Endothelial cell of umbilical vein (primary cell): ENCODE measurements around the gene M1AP. TPM values are rescaled to one million over a fixed set of nuclear protein-coding genes. Genes with fewer than 3 reads are reported as not detected.

Experiments used
- BruUV-seq: library from RNA; stranded (reverse); fragments of 400-500 nt; replicated peaks from 2 replicates; lab custom pipeline; 2021; lab: Mats Ljungman, UMichigan
- CTCF ChIA-PET: fragments of 300-600, 350-600 bp; sonication (Branson Sonifier 250); formaldehyde crosslinking; loops from one replicate; lab custom pipeline; 2021; ENCODE audit warnings: antibody characterized with exemption, inconsistent platforms; lab: Charles Lee
- POLR2A ChIA-PET: fragments of 300-600, 350-600 bp; sonication (Branson Sonifier 250); formaldehyde crosslinking; loops from one replicate; lab custom pipeline; 2021; ENCODE audit warnings: antibody characterized with exemption, inconsistent platforms; lab: Charles Lee
- DNase-seq: peaks from one replicate; pipeline ENCODE4 v3.0.0-alpha.2; 2011; ENCODE audit warnings: low read depth, low spot score
- FAIRE-seq: peaks from 2 replicates; lab custom pipeline; 2011; peaks lifted over from hg19 to GRCh38; lab: Jason Lieb, UNC
- H2AFZ ChIP-seq: 2 replicates; pipeline ENCODE4 v1.6.0; 2012; ENCODE audit warnings: low read depth, low read length, control low read depth, inconsistent platforms
- H3K27ac ChIP-seq: 2 replicates; pipeline ENCODE4 v1.5.1; 2011; ENCODE audit warnings: low read depth, mild to moderate bottlenecking, control low read depth, low read length, moderate library complexity; ENCODE audit not compliant: insufficient read depth
- H3K27me3 ChIP-seq, 2 experiments: 2 replicates each; pipeline versions ENCODE4 v1.6.0 to v1.6.1; 2011; ENCODE audit warnings: low read length in 2 of 2, mixed read lengths in 1 of 2; ENCODE audit not compliant: control insufficient read depth in 2 of 2, insufficient read depth in 2 of 2
- H3K36me3 ChIP-seq, 2 experiments: 2 replicates in 1 of 2; 3 replicates in 1 of 2; pipeline ENCODE4 v1.5.1; 2011; ENCODE audit warnings: low read length in 2 of 2, mild to moderate bottlenecking in 1 of 2, moderate library complexity in 1 of 2; ENCODE audit not compliant: control insufficient read depth in 2 of 2, insufficient read depth in 2 of 2; ENCODE audit errors: extremely low read depth in 1 of 2
- H3K4me1 ChIP-seq: 3 replicates; pipeline ENCODE4 v1.5.1; 2011; ENCODE audit warnings: mild to moderate bottlenecking, low read length; ENCODE audit not compliant: control insufficient read depth, insufficient read depth; ENCODE audit errors: extremely low read depth
- H3K4me2 ChIP-seq: 2 replicates; pipeline ENCODE4 v1.6.1; 2011; ENCODE audit warnings: low read length, control low read depth, mixed read lengths; ENCODE audit not compliant: insufficient read depth
- H3K4me3 ChIP-seq, 3 experiments: fragments of 200-600 bp in 1 of 3; sonication (generic), shearing (Covaris generic) in 1 of 3; replicated peaks in 1 of 3; 2 replicates each; pipeline ENCODE4 v1.5.1; 2011 to 2016; ENCODE audit warnings: control low read depth in 3 of 3, low read length in 3 of 3, mild to moderate bottlenecking in 2 of 3, inconsistent platforms in 1 of 3, low read depth in 1 of 3, moderate library complexity in 1 of 3; ENCODE audit not compliant: insufficient read depth in 1 of 3
- H3K79me2 ChIP-seq: 2 replicates; pipeline ENCODE4 v1.6.0; 2012; ENCODE audit warnings: low read length, inconsistent platforms; ENCODE audit not compliant: control insufficient read depth, insufficient read depth
- H3K9ac ChIP-seq: replicated peaks from 2 replicates; pipeline ENCODE3; 2011; ENCODE audit warnings: low read length, control low read depth; ENCODE audit not compliant: insufficient read depth; ENCODE audit errors: extremely low read depth
- H3K9me1 ChIP-seq: replicated peaks from 3 replicates; pipeline ENCODE4 v1.6.0; 2011; ENCODE audit warnings: mild to moderate bottlenecking, low read length; ENCODE audit not compliant: control insufficient read depth, insufficient read depth; ENCODE audit errors: extremely low read depth
- H3K9me3 ChIP-seq: replicated peaks from 2 replicates; pipeline ENCODE4 v1.5.1; 2012; ENCODE audit warnings: low read length, inconsistent platforms; ENCODE audit not compliant: control insufficient read depth, insufficient read depth
- H4K20me1 ChIP-seq: replicated peaks from 2 replicates; pipeline ENCODE3; 2011; ENCODE audit warnings: mild to moderate bottlenecking, low read length; ENCODE audit not compliant: control insufficient read depth, insufficient read depth; ENCODE audit errors: extremely low read depth
- EZH2 ChIP-seq: IDR thresholded peaks from 2 replicates; pipeline ENCODE4 v1.6.1; 2012; ENCODE audit warnings: borderline replicate concordance, low read depth, mild to moderate bottlenecking, moderate library complexity, low read length, inconsistent platforms; ENCODE audit not compliant: severe bottlenecking
- JUN ChIP-seq: IDR thresholded peaks from 2 replicates; pipeline ENCODE4 v1.6.1; 2011; ENCODE audit warnings: borderline replicate concordance, low read depth; ENCODE audit not compliant: insufficient read length, insufficient read depth
- dilution Hi-C: fragments of 300-500 bp; cut with MboI; formaldehyde crosslinking; loops from one replicate; pipeline ENCODE4 v1.15.0; 2019; ENCODE audit warnings: low sequenced_read_pairs; ENCODE audit not compliant: extremely low pct_ligation_motif_present
- intact Hi-C: fragments of 100-400 bp; cut with micrococcal nuclease; formaldehyde crosslinking; loops from one replicate; pipeline ENCODE4 v1.10.0; 2022
- polyA plus RNA-seq, 4 experiments: library from polyadenylated mRNA; depleted of rRNA in 3 of 4; stranded (reverse) in 3 of 4; unstranded in 1 of 4; fragments of >200 nt; gene quantifications; 2 replicates each; pipeline versions ENCODE4 v1.2.1 to v1.2.3, GENCODE V29; 2011 to 2012; ENCODE audit warnings: missing spikeins in 1 of 4
- total RNA-seq: library from RNA; stranded (reverse); gene quantifications from 2 replicates; pipeline ENCODE4 v1.2.3, GENCODE V29; 2021
- TF ChIP-seq, protein P1 (sequence below): IDR thresholded peaks from 2 replicates; pipeline ENCODE4 v1.6.1; 2011; ENCODE audit not compliant: insufficient read depth, insufficient read length

Gene M1AP
- total and polyA plus RNA-seq, 2 donors (not counting 3 experiments of a cell fraction or from before 2014, with no cell fraction given): 0.04 TPM; not detected in 1

DNA sequence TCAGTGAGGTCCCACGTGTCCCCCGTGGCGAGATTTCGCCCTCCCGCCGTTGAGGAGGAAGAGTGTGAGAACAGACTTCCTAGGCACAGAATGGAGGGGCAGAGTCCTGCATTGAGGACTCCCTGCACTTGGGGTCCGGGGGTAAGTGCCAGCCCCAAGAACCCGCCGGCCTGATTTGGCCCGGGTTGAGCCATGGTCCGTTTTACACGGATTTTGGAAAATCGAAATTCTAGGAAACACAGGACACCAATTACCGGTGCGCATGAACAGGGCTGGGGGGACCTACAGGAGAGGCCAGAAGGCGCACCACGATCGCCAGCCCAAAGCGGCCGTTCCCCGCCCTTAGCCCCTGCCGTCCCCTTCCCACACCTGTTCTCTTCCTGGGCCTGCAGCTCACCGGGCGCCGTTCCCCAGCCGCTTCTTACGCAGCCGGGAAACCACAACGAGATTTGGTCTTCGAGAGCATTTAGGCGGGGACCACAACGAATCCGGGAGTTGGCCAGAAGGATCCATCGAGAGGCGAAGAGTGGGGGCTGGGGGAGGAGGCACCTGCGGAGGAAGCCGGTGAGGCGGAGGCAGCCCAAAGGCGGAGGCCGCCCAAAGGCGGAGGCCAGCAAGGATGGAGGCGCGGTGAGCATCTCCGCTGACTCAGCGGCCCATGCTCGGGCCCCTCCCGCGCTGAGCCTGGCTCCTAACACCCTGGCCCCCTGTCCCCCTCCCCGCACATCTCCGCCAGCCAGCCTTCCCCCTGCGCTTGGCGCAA lies 134.3 kb downstream of the M1AP start:
- ChIA-PET CTCF (no interaction called here), POLR2A (interaction anchor here (0.7 kb wide), 2 partner anchors 12 to 453 kb away, joined by 3 to 4 read pairs; partner anchors contain the start of gene DQX1)
- no TSS peak for BruUV-seq

DNA sequence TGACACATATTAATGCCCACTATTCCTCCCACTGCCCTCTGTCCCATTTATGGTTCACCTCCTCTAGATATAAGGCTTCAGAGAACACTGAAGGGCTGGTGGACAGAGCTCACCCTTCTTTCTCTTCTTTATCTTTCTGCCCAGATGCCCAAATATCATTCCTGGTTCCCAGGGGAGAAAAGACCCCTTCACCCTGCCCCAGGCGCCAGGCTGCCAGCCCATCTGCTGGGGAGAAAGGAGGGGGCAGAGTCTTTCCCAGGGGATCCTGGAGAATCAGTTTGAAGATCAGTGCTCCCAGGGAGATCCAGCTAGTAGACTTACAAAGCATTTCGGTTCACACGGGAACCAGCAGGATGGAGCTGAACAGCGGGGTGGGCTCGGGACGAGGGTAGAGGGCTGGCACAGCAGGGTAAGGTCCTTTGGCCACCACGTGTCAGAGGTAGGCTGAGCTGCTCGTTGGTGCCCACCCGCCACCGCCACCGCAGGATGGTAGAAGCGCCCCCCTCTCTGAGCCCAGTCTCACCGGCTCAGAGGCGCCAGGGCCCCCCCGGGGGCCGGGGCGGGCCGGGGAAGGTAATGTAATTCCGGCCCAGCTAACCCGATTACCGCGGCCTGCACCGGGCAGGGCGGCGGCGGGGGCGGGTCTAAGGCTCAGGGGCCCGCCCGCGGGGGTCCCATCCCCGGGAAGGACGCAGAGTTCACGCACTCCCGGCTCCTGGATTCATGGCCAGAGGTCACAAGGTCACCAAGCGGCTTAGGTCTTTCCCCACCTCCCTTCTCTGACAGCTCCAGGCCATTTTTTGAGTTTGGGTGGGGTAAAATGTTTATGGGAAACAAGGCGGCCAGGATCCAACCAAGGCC lies 135.2 kb downstream of the M1AP start:
- intact Hi-C loops (no loop called here), dilution Hi-C loops (no loop called here)
- H3K27ac ChIP-seq: no peak overlapping the region
- no peak overlapping the region for H3K9ac ChIP-seq
- ChIA-PET CTCF (no interaction called here), POLR2A (no interaction called here)
- H2AFZ ChIP-seq: no peak overlapping the region
- DNase-seq: no peak
- no peaks in the 10 kb centered on the region for H3K36me3 ChIP-seq
- H3K4me3 ChIP-seq: no peak overlapping the region
- BruUV-seq: no TSS peak
- no peaks in the 10 kb centered on the region for H3K79me2 ChIP-seq
- no peak for FAIRE-seq
- H3K4me1 ChIP-seq: peaks cover 11% of the 10 kb centered on the region
- peak; percentile 89 for TF ChIP-seq EZH2
- TF ChIP-seq, protein P1, sequence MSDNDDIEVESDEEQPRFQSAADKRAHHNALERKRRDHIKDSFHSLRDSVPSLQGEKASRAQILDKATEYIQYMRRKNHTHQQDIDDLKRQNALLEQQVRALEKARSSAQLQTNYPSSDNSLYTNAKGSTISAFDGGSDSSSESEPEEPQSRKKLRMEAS: no peak
- H4K20me1 ChIP-seq: no peaks in the 10 kb centered on the region
- H3K9me1 ChIP-seq: no peaks in the 10 kb centered on the region
- peaks cover 75 to 95% of the 10 kb centered on the region in 2 experiments for H3K27me3 ChIP-seq
- no peaks in the 10 kb centered on the region for H3K9me3 ChIP-seq
- H3K4me2 ChIP-seq: no peak overlapping the region

More for the DNA sequence above, 134.3 kb downstream of the M1AP start:
- no peak for TF ChIP-seq JUN
- TF ChIP-seq EZH2: peak; percentile 89
- H3K27ac ChIP-seq: no peak overlapping the region
- no peak overlapping the region for H2AFZ ChIP-seq
- FAIRE-seq (no peak), DNase-seq (peak; percentile 9)
- no peaks in the 10 kb centered on the region for H3K79me2 ChIP-seq
- peaks cover 7% of the 10 kb centered on the region for H3K4me1 ChIP-seq
- peaks cover 80 to 95% of the 10 kb centered on the region in 2 experiments for H3K27me3 ChIP-seq
- H3K9ac ChIP-seq: no peak overlapping the region
- dilution Hi-C loops: no loop called here
- no peaks in the 10 kb centered on the region for H3K9me1 ChIP-seq
- H4K20me1 ChIP-seq: no peaks in the 10 kb centered on the region
- no peaks in the 10 kb centered on the region for H3K9me3 ChIP-seq
- no peak overlapping the region for H3K4me3 ChIP-seq
- no peaks in the 10 kb centered on the region for H3K36me3 ChIP-seq
- H3K4me2 ChIP-seq: no peak overlapping the region
- intact Hi-C loops: no loop called here
